ENCODE results near the gene TRAT1.

The TRAT1 gene

DNA sequence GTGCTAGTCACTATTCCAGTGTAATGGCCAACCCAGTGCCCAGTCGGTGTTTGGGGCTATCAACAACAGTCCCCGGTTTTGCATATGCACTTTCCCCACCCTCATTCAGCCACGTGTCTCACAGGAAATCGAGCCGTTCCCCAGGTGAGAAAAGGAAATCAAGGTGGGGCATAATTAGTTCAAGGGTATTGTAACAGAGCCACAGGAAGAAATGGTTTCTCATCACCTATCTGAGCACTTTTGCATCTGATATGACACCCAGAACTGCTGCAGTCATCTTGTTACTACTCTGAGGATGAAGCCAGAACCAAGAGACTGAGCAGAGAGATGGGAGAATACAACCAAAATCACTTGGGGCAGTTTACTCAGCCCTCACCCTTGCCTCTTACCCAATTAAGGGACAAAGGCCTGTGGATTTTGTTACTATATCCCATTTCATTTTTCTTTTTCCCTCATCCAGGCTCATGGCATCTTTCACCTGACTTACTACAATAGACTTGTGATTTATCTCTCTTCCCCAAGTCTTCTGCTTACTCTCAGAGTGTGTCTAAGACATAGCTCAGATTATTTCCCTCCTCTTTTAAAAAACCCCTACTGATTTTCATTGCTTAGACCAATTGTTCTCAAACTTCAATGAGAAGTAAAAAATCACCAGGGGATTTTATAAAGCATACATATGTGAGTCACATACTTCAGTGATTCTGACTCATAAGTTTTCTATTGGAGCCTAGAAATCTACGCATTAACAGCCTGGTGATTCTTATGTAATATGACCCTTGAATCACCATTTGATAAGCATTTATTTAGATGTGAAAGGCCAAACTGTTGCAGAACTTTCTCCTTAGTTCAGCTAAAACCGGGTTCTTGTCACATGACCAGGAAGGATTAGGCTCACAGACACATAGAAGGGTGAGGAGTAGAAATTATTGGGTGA, 40.5 kb downstream of the TRAT1 start:
- DNase-seq: peak; percentile 51

DNA sequence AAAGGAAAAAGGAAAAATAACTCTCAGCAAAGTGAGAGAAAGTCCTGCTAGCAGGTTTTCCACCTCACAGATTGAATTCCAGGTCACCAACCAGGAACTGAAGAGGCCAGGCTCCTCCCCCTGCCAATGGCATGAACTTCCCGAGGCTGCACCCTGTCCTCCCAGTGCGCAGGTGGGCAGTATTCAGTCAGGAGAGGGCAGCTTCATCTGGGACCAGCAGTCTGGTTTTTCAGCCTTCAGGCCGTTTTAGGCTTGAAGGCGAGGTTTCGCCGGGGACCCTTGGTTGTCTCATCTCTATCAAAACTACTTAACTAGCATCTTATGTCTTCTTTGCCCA, 41.2 kb downstream of the TRAT1 start:
- no peak for DNase-seq

DNA sequence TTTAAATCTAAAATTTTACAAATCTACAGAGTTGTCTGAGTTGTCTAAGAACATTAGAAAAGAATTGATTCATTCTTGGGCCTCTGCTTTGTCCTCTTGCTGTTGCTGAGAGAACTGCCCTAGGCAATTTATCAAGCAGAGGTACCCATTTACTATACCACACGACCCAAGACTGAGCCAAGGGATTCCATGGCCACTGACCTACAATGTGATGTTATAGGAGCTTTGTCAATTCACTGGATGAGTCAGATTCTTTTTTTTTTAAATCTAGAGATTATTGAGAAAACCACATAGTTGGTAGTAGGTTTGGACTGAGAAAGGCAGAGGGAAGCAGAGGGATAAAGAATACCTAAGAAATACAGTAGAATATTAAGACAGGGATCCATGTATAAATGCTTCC, 55.3 kb downstream of the TRAT1 start:
- DNase-seq: no peak

GRCh38 chr3:108879915-108880314, 57.3 kb downstream of the TRAT1 start:
- DNase-seq: no peak

- DNase-seq: no peak
These were observed 60.2 kb downstream of the TRAT1 start for GRCh38 chr3:108882762-108883161.

DNA sequence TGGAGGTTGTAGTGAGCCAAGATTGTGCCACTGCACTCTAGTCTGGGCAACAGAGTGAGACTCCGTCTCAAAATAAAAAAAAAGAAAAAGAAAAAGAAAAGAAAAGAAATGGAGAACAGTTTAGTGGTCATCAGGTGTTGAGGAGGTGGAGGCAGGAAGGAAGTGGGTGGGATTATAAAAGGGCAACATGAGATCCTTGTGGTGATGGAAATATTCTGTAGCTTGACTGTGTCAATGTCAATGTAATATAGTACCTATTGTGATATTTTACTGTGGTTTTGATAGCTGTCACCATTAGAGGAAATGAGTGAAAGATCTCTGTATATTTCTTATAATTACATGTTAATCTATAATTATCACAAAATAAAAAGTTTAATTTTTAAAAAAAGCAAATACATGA, 60.8 kb downstream of the TRAT1 start:
- no peak for DNase-seq

GRCh38 chr3:108887121-108887520, 64.5 kb downstream of the TRAT1 start:
- no peak for DNase-seq

GRCh38 chr3:108887777-108888176, 65.2 kb downstream of the TRAT1 start:
- DNase-seq: no peak

- DNase-seq: no peak
These were observed 69.2 kb downstream of the TRAT1 start for GRCh38 chr3:108891833-108892232.

DNA sequence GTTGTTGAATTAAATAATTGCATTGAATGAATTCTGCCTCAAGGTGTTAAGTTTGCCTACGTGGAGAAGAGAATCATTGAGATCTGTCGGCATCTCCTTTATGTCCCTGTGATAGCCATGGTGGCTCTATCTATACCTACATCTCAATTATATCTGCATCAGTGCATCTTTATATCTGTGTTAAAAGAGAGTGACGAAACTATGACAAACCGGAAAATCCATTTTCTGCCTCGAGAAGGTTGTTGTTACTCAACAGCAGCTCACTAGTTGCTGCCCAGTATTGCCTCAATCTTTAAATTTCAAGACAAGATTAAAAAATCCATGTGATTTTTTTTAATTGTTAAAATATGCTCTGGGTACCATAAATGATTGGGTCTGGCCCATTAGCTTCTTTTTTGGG, 72.4 kb downstream of the TRAT1 start:
- no peak for DNase-seq

DNA sequence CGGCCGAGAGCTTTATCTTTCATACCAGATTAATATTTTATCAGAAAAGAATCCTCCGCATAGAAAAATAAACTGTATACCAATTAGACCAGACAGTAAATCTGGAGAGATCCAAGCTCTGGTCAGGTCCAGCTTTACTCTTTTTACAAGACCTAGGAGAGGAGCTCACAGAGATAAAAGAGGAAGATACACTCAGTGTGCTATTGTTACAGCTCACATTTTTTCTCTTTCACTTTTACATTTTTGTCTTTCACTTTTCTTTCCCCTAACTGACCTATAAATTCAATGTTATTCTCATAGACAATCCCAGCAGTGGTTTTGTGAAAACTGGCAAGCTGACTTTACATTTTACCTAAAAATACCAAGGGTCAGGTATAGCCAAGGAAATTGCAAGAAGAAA, 75.3 kb downstream of the TRAT1 start:
- DNase-seq: no peak

DNA sequence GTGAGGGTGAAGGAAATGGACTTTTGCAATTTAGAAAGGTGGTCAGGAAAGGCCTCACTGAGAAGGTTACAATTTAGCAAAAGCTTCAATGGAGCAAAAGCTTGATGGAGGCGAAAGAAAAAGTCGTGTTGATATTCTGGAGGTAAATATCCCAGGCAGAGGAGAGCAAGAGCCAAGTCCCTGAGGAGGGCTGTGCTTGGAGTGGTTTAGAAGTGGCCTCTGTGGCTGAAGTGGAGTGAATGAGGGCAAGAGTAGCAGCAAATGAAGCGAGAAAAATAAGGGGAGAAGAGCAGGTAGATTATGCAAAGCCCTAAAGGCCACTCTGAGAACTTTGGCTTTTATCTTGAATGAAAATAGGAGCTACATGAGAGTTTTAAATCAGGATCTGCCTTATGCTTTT, 76.9 kb downstream of the TRAT1 start:
- DNase-seq: no peak

All from CD4-positive, alpha-beta T cell treated with Interleukin-21 for 1 hour (primary cell).